Endothelial cell (in vitro differentiated cells): Measurements from ENCODE around the gene CYCS. TPM values are rescaled to one million over a fixed set of nuclear protein-coding genes. Genes with fewer than 3 reads are reported as not detected.

Experiments used
- DNase-seq: peaks from one replicate; pipeline ENCODE4 v3.0.0; 2021; ENCODE audit warnings: low spot score
- H3K27ac Mint-ChIP-seq: one replicate; pipeline ENCODE4 v1.8.0; 2021; ENCODE audit warnings: mixed read lengths, inconsistent platforms; ENCODE audit not compliant: unreplicated experiment
- H3K27me3 Mint-ChIP-seq: one replicate; pipeline ENCODE4 v1.8.0; 2021; ENCODE audit warnings: mild to moderate bottlenecking, moderate library complexity, mixed read lengths, inconsistent platforms; ENCODE audit not compliant: unreplicated experiment
- H3K36me3 Mint-ChIP-seq: one replicate; pipeline ENCODE4 v1.8.0; 2021; ENCODE audit warnings: mild to moderate bottlenecking, low read depth, mixed read lengths, inconsistent platforms; ENCODE audit not compliant: unreplicated experiment
- H3K4me1 Mint-ChIP-seq: one replicate; pipeline ENCODE4 v1.8.0; 2021; ENCODE audit warnings: mild to moderate bottlenecking, mixed read lengths, inconsistent platforms; ENCODE audit not compliant: unreplicated experiment
- H3K4me3 Mint-ChIP-seq: one replicate; pipeline ENCODE4 v1.8.0; 2021; ENCODE audit warnings: mild to moderate bottlenecking, mixed read lengths, inconsistent platforms; ENCODE audit not compliant: unreplicated experiment
- H3K9me3 Mint-ChIP-seq: one replicate; pipeline ENCODE4 v1.8.0; 2021; ENCODE audit warnings: mixed read lengths, inconsistent platforms; ENCODE audit not compliant: unreplicated experiment
- total RNA-seq: library from RNA; stranded (reverse); fragmentation: NEBNext Ultra II Directional; extraction: Animal tissue kit (Norgen Biotek cat#: 25700); gene quantifications from one replicate; pipeline ENCODE4 v1.2.1, GENCODE V29; 2021; ENCODE audit not compliant: unreplicated experiment
- TF ChIP-seq, protein P1 (sequence below): fragments of 200-600 bp; sonication (generic); IDR thresholded peaks from one replicate; pipeline ENCODE4 v1.5.0; 2021; ENCODE audit warnings: antibody characterized with exemption; ENCODE audit not compliant: unreplicated experiment

The CYCS gene
- total RNA-seq, 1 donor from 2014 or later: 54.9 TPM

DNA sequence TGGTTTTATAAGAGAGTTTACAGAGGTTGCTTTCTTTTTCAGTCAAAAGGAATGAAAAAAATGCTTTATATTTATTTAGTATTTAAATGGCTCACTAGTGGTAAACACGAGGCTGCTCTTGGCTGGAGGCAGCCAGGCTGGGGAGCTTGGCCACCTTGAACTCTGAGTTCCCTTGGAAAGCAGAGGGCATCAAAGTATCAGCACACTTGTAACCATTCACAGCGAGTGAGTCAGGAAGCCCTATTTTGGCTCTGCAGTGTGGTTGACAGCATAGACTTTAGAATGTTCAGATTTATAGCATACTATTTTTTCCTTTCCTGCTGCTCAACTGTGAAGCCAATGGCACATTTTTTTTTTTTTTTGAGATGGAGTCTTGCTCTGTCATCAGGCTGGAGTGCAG lies 51.6 kb downstream of the CYCS start:
- Mint-ChIP-seq H3K4me3 (no peak overlapping the region), H3K27me3 (no peaks in the 10 kb centered on the region), H3K4me1 (no peaks in the 10 kb centered on the region), H3K36me3 (no peaks in the 10 kb centered on the region), H3K27ac (no peak overlapping the region), H3K9me3 (no peaks in the 10 kb centered on the region)
- no peak for DNase-seq
- TF ChIP-seq, protein P1, sequence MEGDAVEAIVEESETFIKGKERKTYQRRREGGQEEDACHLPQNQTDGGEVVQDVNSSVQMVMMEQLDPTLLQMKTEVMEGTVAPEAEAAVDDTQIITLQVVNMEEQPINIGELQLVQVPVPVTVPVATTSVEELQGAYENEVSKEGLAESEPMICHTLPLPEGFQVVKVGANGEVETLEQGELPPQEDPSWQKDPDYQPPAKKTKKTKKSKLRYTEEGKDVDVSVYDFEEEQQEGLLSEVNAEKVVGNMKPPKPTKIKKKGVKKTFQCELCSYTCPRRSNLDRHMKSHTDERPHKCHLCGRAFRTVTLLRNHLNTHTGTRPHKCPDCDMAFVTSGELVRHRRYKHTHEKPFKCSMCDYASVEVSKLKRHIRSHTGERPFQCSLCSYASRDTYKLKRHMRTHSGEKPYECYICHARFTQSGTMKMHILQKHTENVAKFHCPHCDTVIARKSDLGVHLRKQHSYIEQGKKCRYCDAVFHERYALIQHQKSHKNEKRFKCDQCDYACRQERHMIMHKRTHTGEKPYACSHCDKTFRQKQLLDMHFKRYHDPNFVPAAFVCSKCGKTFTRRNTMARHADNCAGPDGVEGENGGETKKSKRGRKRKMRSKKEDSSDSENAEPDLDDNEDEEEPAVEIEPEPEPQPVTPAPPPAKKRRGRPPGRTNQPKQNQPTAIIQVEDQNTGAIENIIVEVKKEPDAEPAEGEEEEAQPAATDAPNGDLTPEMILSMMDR: no peak

Other genes with a start within 250 kb of the CYCS start
- gene OSBPL3, start 145.1 kb downstream of the CYCS start, total RNA-seq: 3.1 TPM
- not detected for gene NPVF, start 103.2 kb upstream of the CYCS start, total RNA-seq